Stimulated activated CD8-positive, alpha-beta memory T cell treated with anti-CD3 and anti-CD28 coated beads, Interleukin-4, amount 100 ng/mL, for 1 hour (primary cell): ENCODE data around the gene MEGF11.

Experiments
- DNase-seq, 2 donors: peaks; one replicate each; pipeline ENCODE4 v3.0.0-alpha.2; 2020; ENCODE audit warnings: low read depth in 2 of 2, low spot score in 1 of 2

The MEGF11 gene

DNA sequence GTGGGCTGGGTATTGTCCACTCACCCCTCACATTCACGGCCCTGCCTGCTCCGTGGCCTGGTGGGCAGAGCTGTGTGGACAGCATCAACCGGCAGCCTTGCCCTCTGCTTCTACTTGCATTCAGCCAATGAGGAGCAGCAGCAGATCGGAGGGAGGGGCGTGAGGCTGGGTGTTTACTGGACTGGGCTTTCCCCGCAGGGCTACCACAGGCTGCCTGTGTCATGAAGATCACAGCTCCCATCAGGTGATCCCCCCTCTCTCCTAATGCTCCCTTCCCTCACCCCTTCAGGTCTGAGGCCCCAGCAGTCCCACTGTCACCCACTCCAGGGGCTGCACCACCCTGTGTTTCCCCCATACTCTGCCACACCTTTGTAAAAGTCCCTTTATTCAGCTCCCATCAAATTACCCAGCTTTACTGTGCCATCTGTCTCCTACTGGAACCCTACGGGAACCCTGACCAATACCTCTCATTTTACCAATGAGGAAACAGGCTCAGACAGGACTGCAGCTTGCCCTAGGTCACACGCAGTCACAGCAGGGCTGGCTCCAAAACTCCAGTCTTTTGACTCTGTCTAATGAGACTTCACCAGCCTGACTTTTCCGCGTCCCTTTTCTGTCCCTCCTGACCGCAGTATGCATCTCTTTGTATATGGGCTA, 81.1 kb downstream of the MEGF11 start:
- no peak for DNase-seq

DNA sequence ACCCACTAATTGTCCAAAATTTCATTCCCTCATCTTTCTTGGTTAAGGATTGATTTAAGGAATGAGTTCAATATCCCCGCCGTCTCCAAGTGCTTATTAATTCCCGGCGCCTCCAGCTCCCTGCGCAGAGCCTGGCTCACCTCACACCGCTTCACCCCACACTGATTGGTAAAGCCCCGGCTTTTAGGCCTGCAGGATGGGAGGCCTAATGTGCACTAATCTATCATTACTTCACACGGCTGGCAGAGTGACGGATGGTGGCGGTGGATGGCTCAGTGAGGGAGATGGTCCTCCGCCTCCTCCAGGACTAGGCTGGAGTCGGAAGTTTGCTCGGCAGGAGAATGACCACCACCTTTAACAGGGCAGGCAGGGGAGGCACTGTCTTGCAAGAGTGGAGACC, 81.7 kb downstream of the MEGF11 start:
- no peak for DNase-seq

GRCh38 chr15:66170716-66171115, 82.8 kb downstream of the MEGF11 start:
- no peak for DNase-seq

- no peak for DNase-seq
These were observed 83.5 kb downstream of the MEGF11 start for GRCh38 chr15:66170042-66170441.

DNA sequence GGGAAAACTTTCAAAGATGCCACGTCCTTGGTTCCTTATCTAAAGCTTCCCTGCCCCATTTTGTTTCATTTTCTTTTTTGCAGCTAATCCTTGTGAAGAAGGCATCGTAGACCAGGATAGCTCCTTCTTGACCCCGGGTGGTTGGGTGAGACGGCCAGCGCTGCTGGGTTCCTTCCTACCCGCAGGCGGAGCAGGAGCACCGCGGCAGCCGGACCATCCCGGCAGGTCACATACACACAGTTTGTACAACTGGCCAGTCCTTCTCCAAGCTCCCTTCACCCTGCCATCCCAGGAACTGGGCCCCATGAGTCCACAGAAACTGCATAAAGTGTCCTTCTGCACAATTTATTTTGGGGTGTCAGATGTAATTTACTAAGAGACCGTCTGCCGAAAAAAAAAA, 83.9 kb downstream of the MEGF11 start:
- DNase-seq = no peak

- no peak for DNase-seq
These were observed 84.5 kb downstream of the MEGF11 start for GRCh38 chr15:66169023-66169422.

- DNase-seq = no peak
These were observed 85.7 kb downstream of the MEGF11 start for GRCh38 chr15:66167854-66168253.

- DNase-seq = no peak
These were observed 87.7 kb downstream of the MEGF11 start for GRCh38 chr15:66165856-66166255.

DNA sequence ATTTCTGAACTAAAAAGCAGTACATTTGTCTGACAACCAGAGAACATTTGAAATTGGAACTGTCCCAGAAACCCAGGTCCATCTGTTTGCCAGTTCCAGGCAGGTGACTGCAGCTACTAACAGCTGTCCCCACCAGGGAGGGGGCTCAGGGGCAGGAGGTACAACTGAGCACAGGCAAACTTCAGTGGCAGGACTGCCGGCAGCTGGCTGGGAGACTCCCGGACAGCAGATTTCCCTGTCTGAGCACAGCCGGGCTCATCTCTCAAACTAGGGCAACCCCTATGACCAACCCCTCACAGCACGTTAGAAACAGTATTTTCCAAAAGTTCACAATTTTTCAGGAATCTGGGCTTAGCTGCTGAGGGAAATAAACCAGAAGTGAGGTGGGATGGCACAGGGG, 88.8 kb downstream of the MEGF11 start:
- no peak for DNase-seq

DNA sequence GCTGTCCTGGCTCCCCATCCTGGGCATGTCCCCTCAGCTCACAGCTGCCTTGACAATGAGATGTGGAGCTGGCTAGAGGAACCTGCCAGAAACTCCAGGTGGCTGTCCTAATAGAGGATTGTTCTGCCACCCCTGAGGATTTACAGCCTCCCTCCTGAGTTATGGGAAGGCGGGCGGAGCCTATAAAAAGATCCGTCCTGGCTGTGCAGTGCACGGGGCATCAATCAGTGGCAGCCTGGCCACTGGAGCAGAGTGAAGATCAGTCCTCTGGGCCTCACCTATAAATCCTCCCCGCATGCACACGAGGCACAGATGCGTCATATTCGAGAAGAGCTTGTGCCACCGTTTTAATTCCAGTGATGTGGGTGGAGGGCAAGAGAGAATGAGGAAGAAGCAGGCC, 90.0 kb downstream of the MEGF11 start:
- no peak for DNase-seq

- no peak for DNase-seq
These were observed 91.3 kb downstream of the MEGF11 start for GRCh38 chr15:66162286-66162685.

DNA sequence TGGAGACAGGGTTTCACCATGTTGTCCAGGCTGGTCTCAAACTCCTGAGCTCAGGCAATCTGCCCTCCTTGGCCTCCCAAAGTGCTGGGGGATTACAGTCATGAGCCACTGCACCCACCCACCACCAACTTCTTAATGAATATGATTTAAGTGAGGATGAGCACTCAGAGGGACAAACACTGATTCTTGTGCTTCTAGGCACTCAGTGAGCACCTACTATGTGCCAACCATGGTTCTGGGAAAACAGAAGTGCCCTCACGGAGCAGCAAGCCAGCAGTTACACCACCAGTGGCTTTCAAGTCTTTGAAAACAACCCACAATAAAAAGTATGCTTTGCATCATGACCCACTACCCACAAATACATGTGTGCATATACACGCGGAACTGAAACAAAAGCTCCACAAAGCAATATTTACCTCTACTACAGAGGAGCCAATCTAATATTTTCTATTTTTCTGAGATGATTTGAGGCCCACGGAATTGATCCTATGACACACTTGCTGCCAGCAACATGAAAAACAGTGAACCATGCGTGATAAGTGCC, 91.9 kb downstream of the MEGF11 start:
- DNase-seq = no peak

- DNase-seq = no peak
These were observed 92.4 kb downstream of the MEGF11 start for GRCh38 chr15:66161108-66161507.

DNA sequence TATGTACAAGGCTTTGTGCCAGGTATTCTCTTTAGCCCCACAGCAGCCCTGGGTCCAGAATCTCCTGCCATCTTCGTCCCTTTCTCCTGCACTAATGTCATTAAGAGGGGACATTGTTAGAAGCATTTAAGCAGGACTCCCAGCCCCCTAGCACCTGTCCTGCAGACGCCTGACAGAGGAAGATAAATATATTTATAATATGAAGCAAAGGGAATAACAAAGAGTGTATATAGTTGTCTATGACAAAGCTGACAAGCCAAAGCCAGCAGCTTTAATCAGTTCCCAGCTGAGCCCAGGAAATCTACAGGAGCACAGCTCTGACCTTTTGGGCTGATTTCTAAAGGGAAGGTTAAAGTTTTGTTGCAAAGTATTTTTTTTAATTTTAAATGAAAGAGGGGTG, 96.0 kb downstream of the MEGF11 start:
- no peak for DNase-seq

DNA sequence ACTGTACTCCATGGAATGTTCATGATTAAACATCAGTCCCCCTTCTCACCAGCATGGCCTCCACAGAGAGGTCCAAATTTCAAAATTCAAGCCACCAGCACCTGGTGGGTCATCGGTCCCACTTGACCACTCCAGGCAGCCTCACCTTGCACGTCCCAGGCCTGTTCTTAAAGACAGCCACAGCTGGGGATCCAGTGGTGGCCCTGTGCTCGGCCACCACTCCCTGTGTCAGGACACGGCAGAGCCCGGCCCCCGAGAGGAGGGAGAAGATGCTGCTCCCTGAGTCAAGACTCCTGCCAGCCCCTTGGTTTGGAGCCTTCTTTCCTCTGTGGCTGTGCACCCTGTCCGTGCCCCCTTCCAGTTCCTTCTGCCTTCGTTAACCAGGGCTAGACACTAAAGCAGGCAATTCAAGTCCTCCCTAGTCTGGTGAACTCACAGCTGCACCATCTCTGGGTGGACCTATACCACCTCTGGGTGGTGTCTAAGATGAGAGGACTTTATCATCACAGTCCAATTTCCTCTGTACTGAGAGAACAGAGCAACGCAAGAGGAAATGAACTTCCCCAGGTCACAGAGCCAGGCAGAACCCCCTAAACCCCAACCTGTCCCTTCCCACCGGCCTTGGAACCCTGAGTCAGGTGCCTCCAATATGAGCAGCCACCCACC, 97.1 kb downstream of the MEGF11 start:
- no peak for DNase-seq

DNA sequence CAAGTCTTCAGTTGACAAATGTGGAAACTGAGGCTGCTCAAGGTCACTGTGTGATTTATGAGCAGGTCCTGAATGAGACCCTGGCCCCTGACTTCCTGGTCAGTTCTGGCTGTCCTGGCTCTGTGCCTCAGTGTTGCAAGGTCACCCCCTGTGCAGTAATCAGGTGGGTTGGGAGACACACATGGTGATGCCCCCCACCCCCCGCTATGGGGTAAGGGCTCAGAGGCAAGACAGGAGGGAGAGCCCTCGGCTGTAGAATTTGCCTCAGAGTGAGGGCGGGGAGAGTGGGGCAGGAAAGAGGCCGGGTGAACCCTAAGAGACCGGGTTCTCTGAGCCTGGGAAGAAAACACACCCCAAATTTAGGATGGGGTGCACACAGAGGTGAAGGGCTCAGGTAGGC, 98.5 kb downstream of the MEGF11 start:
- no peak for DNase-seq

DNA sequence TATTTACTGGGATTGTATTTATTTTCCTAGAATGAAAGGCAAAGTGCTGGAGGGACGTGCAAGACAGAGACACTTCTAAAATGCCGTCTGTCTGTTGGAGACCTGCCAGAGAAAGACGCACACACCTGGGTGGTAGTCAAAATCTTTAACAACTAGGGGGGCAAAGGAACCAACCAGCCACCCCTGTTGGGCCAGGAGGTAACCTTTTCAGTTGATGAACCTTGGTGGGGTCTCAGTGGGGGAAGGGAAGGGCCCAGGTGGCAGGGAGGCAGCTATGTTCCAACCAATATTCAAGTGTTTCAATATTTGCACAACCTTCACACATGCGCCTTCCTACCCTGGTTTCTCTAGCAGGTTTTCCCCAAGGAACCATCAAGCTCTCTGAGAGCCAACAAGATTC, 99.0 kb downstream of the MEGF11 start:
- DNase-seq = no peak

GRCh38 chr15:66153549-66154415, 99.8 kb downstream of the MEGF11 start:
- DNase-seq = no peak

- DNase-seq = no peak
These were observed 100.9 kb downstream of the MEGF11 start for GRCh38 chr15:66152650-66153049.

DNA sequence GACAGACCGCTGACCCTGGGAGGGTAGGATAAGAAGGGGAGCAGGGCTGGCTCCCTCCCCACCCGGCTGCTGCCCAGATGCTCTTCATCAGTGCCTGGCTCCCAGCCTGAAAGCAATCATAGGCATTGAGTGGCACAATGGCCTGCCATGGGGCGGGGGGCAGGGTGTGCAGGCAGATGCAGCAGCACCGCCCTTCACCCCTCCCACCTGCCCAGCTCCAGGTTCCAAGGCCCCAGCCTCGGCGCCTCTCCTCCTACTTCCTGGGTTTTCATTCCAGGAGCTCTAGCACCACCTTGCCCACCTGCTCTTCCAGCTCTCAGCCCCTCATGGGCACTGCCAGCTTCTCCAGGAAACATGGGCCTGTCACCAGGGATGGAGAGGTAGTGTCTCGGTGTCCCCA, 101.7 kb downstream of the MEGF11 start:
- no peak for DNase-seq

GRCh38 chr15:66149871-66150270, 103.7 kb downstream of the MEGF11 start:
- no peak for DNase-seq

DNA sequence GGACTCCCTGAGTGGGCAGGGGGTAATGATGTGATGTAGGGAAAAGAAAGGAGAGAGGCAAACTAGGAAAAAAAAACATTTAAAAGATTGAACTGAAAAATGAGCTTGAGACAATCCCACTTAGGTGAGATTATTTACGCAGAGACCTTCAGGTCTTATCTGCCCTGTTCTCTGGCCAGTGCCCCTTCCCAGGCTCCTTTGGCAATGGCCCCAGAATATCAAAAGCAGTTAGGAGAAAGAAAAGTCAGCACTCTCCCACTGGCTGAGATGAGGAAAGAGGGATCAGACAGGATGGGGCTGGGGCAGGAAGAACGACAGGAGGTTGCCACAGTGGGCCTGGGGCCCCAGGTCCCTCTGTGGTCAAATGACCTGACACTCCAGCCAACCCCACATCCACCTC, 105.4 kb downstream of the MEGF11 start:
- no peak for DNase-seq
